Measurements from ENCODE around the gene LITAF.
"Not testable (repeated sequence)": the region's sequence is repeated elsewhere in the genome, so short reads cannot be mapped to it uniquely, and the experiment has no call there.

Gene LITAF

GRCh38 chr16:11560701-11561453 is 25.8 kb downstream of the LITAF start:
- H3K4me3 ChIP-seq (replicated peaks; ENCODE audit: low read depth, low read length) = 0 out of 2 replicates have a peak overlapping the region, but pooled peaks have one; percentile 9
- peak; percentile 43 for DNase-seq (ENCODE audit: extremely low read depth, low read depth)
- TF ChIP-seq CTCF (IDR thresholded peaks at IDR 0.05; ENCODE audit: low read depth, low read length, missing control alignments) = no peak

- DNase-seq (ENCODE audit: extremely low read depth, low read depth); H3K4me3 ChIP-seq (replicated peaks; ENCODE audit: low read depth, low read length): not testable (repeated sequence)
Observed at GRCh38 chr16:11558308-11558823, 28.4 kb downstream of the LITAF start.

GRCh38 chr16:11557801-11558200 is 28.9 kb downstream of the LITAF start:
- no peak for TF ChIP-seq CTCF (IDR thresholded peaks at IDR 0.05; ENCODE audit: low read depth, low read length, missing control alignments)
- DNase-seq (ENCODE audit: extremely low read depth, low read depth) = no peak

GRCh38 chr16:11556945-11557720 is 29.6 kb downstream of the LITAF start:
- TF ChIP-seq CTCF (IDR thresholded peaks at IDR 0.05; ENCODE audit: low read depth, low read length, missing control alignments) = no peak

More at GRCh38 chr16:11557801-11558200, 28.9 kb downstream of the LITAF start:
- H3K4me3 ChIP-seq (replicated peaks; ENCODE audit: low read depth, low read length) = no peak overlapping the region

GRCh38 chr16:11556214-11556819 is 30.4 kb downstream of the LITAF start:
- no peak overlapping the region for H3K4me3 ChIP-seq (replicated peaks; ENCODE audit: low read depth, low read length)
- TF ChIP-seq CTCF (IDR thresholded peaks at IDR 0.05; ENCODE audit: low read depth, low read length, missing control alignments) = no peak
- no peak for DNase-seq (ENCODE audit: extremely low read depth, low read depth)

More at GRCh38 chr16:11556945-11557720, 29.6 kb downstream of the LITAF start:
- no peak for DNase-seq (ENCODE audit: extremely low read depth, low read depth)
- H3K4me3 ChIP-seq (replicated peaks; ENCODE audit: low read depth, low read length) = no peak overlapping the region

- TF ChIP-seq CTCF (IDR thresholded peaks at IDR 0.05; ENCODE audit: low read depth, low read length, missing control alignments) = no peak
- no peak for DNase-seq (ENCODE audit: extremely low read depth, low read depth)
- H3K4me3 ChIP-seq (replicated peaks; ENCODE audit: low read depth, low read length) = no peak overlapping the region
Observed at GRCh38 chr16:11554053-11554452, 32.7 kb downstream of the LITAF start.

- no peak for DNase-seq (ENCODE audit: extremely low read depth, low read depth)
- no peak overlapping the region for H3K4me3 ChIP-seq (replicated peaks; ENCODE audit: low read depth, low read length)
- TF ChIP-seq CTCF (IDR thresholded peaks at IDR 0.05; ENCODE audit: low read depth, low read length, missing control alignments) = no peak
Observed at GRCh38 chr16:11553371-11553770, 33.3 kb downstream of the LITAF start.
